Stimulated activated CD8-positive, alpha-beta memory T cell treated with anti-CD3 and anti-CD28 coated beads, Interleukin-12 subunit alpha, Interleukin-12 subunit beta, amount 100 ng/mL, for 24 hours (primary cell): ENCODE measurements around the gene VSIR.

Experiments used
- DNase-seq: peaks from one replicate; pipeline ENCODE4 v3.0.0-alpha.2; 2020; ENCODE audit errors: extremely low read depth

VSIR gene

GRCh38 chr10:71773221-71773971, at the start of gene VSIR:
Gene VSIR, minus strand, starts transcription at chr10:71773520. Its CDS starts 81 bp downstream, at chr10:71773439.
- DNase-seq: peak; percentile 80

- DNase-seq: no peak
These were observed 48.8 kb upstream of the VSIR start for GRCh38 chr10:71821909-71822763.

- no peak for DNase-seq
These were observed 47.6 kb upstream of the VSIR start for GRCh38 chr10:71820966-71821365.

DNA sequence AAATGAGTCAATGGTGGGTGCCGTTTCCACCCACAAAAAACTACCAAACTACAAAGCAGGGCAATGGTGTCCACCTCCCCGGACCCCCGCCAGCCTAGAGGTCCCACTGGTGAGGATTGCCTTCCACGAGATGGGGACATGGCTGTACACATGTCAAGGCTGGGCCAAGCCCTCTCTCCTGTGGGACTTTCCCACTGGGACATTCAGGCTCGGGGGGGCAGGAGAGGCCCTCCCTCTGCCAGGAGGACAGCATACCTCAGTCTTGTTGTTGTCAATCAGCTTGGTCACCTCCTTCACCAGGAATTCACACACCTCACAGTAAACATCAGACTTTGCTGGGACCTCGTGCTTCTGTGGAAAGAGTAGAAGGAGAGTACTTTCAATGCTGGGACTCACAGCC, 46.7 kb upstream of the VSIR start:
- DNase-seq: no peak

DNA sequence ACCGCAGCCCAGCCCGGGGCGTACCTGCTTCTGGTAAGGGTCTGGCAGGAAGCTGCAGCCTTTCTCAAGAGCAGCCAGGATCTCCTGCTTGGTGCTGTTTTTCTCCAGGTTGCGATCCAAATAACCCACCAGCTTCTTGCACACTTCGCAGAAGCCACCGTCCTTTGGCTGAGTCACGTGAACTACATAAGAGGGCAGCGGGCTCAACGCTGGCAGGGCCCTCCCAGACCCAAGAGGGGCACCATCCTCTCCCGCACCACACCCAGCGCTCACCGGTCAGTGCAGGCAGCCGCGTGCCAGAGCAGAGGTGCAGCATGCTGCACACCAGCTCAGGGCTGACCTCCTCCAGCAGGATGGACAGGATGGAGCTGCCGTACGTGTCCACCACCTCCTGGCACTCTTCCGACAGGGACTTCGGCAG, 46.1 kb upstream of the VSIR start:
- DNase-seq: no peak

GRCh38 chr10:71818674-71819260, 45.4 kb upstream of the VSIR start:
- DNase-seq: no peak

GRCh38 chr10:71817831-71818655, 44.7 kb upstream of the VSIR start:
- DNase-seq: no peak

DNA sequence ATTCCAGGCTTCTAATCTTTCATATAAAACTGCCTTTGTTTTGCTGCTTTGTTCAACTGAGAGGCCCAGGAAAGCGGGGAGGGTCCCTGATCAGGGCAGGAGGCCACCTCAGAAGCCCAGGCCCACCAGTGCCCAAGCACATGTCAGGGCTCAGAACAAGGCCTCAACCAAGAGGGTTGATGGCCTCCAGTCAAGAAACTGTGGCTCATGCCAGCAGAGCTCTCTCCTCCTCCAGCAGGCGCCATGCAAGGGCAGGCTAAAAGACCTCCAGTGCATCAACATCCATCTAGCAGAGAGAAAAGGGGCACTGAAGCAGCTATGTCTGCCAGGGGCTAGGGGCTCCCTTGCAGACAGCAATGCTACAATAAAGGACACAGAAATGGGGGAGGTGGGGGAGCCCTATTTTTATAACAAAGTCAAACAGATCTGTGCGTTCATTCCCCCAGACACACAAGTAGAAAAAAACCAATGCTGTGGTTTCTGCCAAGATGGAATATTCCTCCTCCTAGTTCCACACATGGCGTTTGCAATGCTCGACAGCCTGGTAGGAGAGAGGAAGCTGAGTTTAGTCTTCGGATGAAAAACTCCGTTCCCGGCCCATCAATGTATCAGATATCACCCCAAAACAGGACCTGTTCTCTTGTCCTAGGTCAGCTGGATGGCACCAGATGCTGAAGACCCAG, 43.8 kb upstream of the VSIR start:
- DNase-seq: no peak

- no peak for DNase-seq
These were observed 43.1 kb upstream of the VSIR start for GRCh38 chr10:71816421-71816851.

DNA sequence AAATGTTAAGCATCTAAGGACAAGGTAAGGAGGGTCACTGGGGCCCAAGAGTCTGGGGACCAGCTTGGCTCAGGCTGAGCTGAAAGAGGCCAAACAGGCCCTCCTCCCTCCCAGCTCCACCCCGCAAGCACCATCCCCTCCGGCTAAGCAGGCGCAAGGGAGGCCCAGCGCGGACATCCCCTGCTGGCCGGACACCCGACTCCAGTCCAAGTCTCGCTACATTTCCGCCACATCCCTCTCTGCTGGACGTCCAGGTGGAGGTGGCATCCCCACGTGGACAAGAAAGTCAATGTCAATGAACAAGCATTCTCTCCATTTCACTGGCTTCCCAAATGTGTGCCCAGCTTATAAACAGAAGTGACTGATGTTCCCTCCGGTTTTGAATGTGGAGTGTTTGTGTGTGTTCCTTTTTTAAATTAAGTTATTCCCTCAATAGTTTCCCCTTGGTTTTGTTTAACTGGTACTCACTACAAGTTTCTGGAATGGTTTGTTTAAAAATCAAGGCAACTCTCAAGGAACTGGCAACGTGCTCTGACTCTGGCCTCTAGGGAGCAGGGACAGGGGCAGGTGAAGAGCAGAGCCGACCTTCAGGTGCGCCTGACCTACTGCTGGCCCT, 42.3 kb upstream of the VSIR start:
- no peak for DNase-seq

- DNase-seq: no peak
These were observed 41.6 kb upstream of the VSIR start for GRCh38 chr10:71814922-71815411.

DNA sequence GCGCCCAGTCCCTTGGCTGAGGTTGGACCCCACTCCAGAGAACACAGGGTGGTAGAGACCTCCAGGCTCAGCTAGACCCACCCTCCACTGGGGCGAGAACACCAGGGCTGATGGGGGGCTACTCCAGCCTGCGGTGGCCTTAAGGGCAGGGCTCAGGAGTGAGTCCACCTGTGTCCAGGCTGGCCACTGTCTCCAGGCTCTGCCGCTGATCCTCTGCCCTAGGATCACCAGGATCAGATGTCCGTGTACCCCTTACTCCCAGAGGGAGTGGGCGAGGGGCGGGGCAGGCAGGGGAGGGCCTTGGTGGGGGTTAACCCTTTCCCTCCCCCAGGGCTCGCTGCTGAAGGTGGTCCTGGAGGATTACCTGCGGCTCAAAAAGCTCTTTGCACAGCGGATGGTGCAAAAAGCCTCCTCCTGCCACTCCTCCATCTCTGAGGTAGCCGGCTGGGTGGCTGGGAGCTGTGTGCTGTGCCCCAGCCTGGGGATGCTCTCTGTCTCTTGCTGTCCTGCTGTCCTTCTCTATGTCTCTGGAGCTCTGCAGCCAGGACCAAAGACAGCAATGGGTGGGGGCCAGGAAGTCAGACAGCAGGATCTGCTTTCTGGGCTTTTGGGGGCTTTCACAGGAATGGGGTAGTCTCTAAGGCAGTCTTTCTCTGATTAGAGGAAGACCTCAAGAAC, 39.7 kb upstream of the VSIR start:
- DNase-seq: no peak

- DNase-seq: peak; percentile 56
These were observed 38.9 kb upstream of the VSIR start for GRCh38 chr10:71812016-71812912.

DNA sequence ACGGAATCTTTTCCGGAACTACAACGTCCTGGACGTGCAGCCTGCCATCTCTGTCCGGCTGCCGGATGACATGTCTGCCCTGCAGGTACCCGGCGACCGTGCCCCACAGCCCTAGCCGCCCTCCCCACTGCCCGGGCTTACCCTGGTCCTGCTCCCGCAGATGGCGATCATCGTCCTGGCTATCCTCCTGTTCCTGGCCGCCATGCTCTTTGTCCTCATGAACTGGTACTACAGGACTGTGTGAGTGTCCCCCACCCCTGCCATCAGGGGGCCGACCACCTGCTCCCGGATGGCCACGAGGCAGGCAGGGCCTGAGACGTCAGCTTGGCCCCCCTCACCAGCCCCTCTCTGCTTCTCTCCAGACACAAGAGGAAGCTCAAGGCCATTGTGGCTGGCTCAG, 38.0 kb upstream of the VSIR start:
- no peak for DNase-seq

GRCh38 chr10:71810048-71810750, 36.9 kb upstream of the VSIR start:
- no peak for DNase-seq

GRCh38 chr10:71809628-71810027, 36.3 kb upstream of the VSIR start:
- no peak for DNase-seq

DNA sequence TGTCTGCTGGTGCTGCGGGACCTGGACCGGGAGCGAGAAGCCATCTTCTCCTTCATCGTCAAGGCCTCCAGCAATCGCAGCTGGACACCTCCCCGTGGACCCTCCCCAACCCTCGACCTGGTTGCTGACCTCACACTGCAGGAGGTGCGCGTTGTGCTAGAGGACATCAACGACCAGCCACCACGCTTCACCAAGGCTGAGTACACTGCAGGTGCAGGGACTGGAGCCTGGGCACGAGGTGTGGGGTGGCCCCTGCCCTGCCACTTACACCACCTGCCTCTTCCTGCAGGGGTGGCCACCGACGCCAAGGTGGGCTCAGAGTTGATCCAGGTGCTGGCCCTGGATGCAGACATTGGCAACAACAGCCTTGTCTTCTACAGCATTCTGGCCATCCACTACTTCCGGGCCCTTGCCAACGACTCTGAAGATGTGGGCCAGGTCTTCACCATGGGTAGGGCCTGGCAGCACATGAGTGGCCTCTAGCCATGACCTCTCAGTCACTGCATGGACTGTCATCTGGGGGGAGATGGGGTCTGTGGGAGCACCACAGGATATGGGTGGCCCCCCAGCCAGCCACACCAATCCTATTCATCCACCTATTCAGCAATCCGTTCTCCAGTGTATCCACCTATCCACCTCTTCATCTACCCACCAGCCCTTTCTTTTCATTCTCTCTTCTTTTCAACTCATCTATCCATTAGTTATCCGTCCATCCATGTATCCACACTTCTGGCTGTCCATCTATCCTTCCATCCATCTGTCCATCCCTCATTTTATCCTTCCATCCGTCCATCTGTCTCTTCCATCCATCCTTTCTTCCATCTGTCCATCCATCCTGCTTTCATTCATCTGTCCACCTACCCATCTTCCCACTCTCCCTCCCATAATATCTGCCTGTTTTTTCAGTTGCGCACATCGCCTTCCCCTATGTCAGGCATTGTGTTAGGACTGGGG, 34.5 kb upstream of the VSIR start:
- DNase-seq: no peak
